ENCODE measurements around the gene SUN1. TPM values are rescaled to one million over a fixed set of nuclear protein-coding genes. Genes with fewer than 3 reads are reported as not detected.

SUN1 gene
- total and polyA plus RNA-seq, 9 of the 15 experiments (the other 6 are each of a cell fraction or from before 2014, with no cell fraction given) = 36.8 to 132 (median 62.3) TPM

DNA sequence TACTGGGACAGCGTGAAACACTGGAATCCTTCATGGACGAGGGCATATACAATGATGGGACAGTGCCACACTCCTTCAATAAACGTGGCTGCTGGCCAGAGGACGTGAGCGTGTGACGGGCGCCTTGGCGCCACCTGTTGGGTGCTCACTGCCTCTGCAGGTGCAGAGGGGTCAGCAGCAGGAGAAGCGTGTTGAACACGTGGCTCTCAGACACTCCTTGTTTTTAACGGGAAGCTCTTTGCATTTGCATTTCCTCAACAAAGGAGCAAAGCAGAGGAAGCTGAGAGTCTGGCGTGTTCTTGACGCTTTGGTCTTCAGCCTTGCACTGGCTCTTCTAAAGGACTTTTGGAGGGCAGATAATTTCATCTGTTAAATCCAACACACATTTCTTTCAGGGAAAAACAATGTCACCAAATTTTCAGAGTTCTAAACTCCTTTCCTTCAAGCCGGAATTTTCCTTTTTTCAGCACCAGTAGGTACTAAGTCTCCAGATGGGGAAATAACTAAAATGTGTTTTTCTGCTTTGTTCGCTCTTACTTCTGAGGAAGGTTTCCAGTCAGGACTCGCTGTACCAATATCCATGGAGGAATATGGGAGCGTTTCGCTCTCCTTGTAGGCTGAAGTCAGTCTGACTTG lies 41.2 kb downstream of the SUN1 start (continued):
- TF ChIP-seq ZBTB40 (IDR thresholded peaks at IDR 0.05) (no peak; the same call in 1 of the 2 replicates), ZBTB40 (CRISPR knock-in tag; IDR thresholded peaks at IDR 0.05) (peak; percentile 83), FOXA3 (CRISPR knock-in tag; conservative IDR thresholded peaks at IDR 0.05 in 1 of 2, IDR thresholded peaks at IDR 0.05 in 1 of 2) (peak in 1 of 2 experiments; percentile 96; a peak in 2 of 4 replicates), SPI1 (IDR thresholded peaks at IDR 0.05; ENCODE audit: borderline replicate concordance, low read depth, low read length) (0 out of 2 replicates have a peak, but pooled peaks have one; percentile 24), ZBTB5 (IDR thresholded peaks at IDR 0.05) (no peak), ZNF224 (CRISPR knock-in tag; IDR thresholded peaks at IDR 0.05) (peak; percentile 94), VEZF1 (CRISPR knock-in tag; IDR thresholded peaks at IDR 0.05) (peak; percentile 28; the same call in 1 of the 2 replicates), FOXJ3 (CRISPR knock-in tag; IDR thresholded peaks at IDR 0.05) (no peak), MCM5 (IDR thresholded peaks at IDR 0.05; ENCODE audit: low read depth) (no peak), HNRNPUL1 (IDR thresholded peaks at IDR 0.05; ENCODE audit: low read length) (no peak), SAP30 (IDR thresholded peaks at IDR 0.05; ENCODE audit: borderline replicate concordance, insufficient read depth, low read depth, low read length, poor library complexity, severe bottlenecking) (peak; percentile 71)
- TF ChIP-seq, protein P1, sequence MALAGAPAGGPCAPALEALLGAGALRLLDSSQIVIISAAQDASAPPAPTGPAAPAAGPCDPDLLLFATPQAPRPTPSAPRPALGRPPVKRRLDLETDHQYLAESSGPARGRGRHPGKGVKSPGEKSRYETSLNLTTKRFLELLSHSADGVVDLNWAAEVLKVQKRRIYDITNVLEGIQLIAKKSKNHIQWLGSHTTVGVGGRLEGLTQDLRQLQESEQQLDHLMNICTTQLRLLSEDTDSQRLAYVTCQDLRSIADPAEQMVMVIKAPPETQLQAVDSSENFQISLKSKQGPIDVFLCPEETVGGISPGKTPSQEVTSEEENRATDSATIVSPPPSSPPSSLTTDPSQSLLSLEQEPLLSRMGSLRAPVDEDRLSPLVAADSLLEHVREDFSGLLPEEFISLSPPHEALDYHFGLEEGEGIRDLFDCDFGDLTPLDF (CRISPR knock-in tag; IDR thresholded peaks at IDR 0.05) = peak; percentile 97
